ENCODE data around the gene SAMD14.

GRCh38 chr17:50165466-50165865 lies 35.5 kb upstream of the SAMD14 start:
- TF ChIP-seq CTCF (conservative IDR thresholded peaks at IDR 0.05; ENCODE audit: low read depth, low read length), result no peak
- TF ChIP-seq POLR2A (IDR thresholded peaks at IDR 0.05; ENCODE audit: low read depth, low read length), result no peak
- TF ChIP-seq CHD1 (IDR thresholded peaks at IDR 0.05; ENCODE audit: low read depth, low read length), result no peak
- TF ChIP-seq RCOR1 (IDR thresholded peaks at IDR 0.05; ENCODE audit: insufficient replicate concordance, low read length), result no peak
- TF ChIP-seq MXI1 (IDR thresholded peaks at IDR 0.05; ENCODE audit: borderline replicate concordance, low read depth, low read length), result no peak
- TF ChIP-seq ELK1 (IDR thresholded peaks at IDR 0.05; ENCODE audit: borderline replicate concordance, low read depth, low read length), result no peak
- TF ChIP-seq NFE2L2 (IDR thresholded peaks at IDR 0.05; ENCODE audit: low read depth, low read length), result no peak
- no peak for TF ChIP-seq MAZ (IDR thresholded peaks at IDR 0.05; ENCODE audit: borderline replicate concordance, low read depth, low read length)
- no peak for TF ChIP-seq SMC3 (IDR thresholded peaks at IDR 0.05; ENCODE audit: low read depth, low read length)
- no peak for TF ChIP-seq RFX5 (IDR thresholded peaks at IDR 0.05; ENCODE audit: low read depth, low read length)
- TF ChIP-seq BHLHE40 (IDR thresholded peaks at IDR 0.05; ENCODE audit: low read depth, low read length), result no peak
- TF ChIP-seq USF2 (IDR thresholded peaks at IDR 0.05; ENCODE audit: low read depth, low read length), result no peak
- no peak for TF ChIP-seq MAFK (IDR thresholded peaks at IDR 0.05; ENCODE audit: low read depth, low read length)
